Endothelial cell of umbilical vein (primary cell): Measurements from ENCODE around the gene AMN. TPM values are rescaled to one million over a fixed set of nuclear protein-coding genes. Genes with fewer than 3 reads are reported as not detected.

ENCODE experiments used
- BruUV-seq: library from RNA; stranded (reverse); fragments of 400-500 nt; replicated peaks from 2 replicates; lab custom pipeline; 2021; lab: Mats Ljungman, UMichigan
- CTCF ChIA-PET: fragments of 300-600, 350-600 bp; sonication (Branson Sonifier 250); formaldehyde crosslinking; loops from one replicate; lab custom pipeline; 2021; ENCODE audit warnings: antibody characterized with exemption, inconsistent platforms; lab: Charles Lee
- POLR2A ChIA-PET: fragments of 300-600, 350-600 bp; sonication (Branson Sonifier 250); formaldehyde crosslinking; loops from one replicate; lab custom pipeline; 2021; ENCODE audit warnings: antibody characterized with exemption, inconsistent platforms; lab: Charles Lee
- DNase-seq: peaks from one replicate; pipeline ENCODE4 v3.0.0-alpha.2; 2011; ENCODE audit warnings: low read depth, low spot score
- FAIRE-seq: peaks from 2 replicates; lab custom pipeline; 2011; peaks lifted over from hg19 to GRCh38; lab: Jason Lieb, UNC
- H2AFZ ChIP-seq: 2 replicates; pipeline ENCODE4 v1.6.0; 2012; ENCODE audit warnings: low read depth, low read length, control low read depth, inconsistent platforms
- H3K27ac ChIP-seq: 2 replicates; pipeline ENCODE4 v1.5.1; 2011; ENCODE audit warnings: low read depth, mild to moderate bottlenecking, control low read depth, low read length, moderate library complexity; ENCODE audit not compliant: insufficient read depth
- H3K27me3 ChIP-seq, 2 experiments: 2 replicates each; pipeline versions ENCODE4 v1.6.0 to v1.6.1; 2011; ENCODE audit warnings: low read length in 2 of 2, mixed read lengths in 1 of 2; ENCODE audit not compliant: control insufficient read depth in 2 of 2, insufficient read depth in 2 of 2
- H3K36me3 ChIP-seq, 2 experiments: 2 replicates in 1 of 2; 3 replicates in 1 of 2; pipeline ENCODE4 v1.5.1; 2011; ENCODE audit warnings: low read length in 2 of 2, mild to moderate bottlenecking in 1 of 2, moderate library complexity in 1 of 2; ENCODE audit not compliant: control insufficient read depth in 2 of 2, insufficient read depth in 2 of 2; ENCODE audit errors: extremely low read depth in 1 of 2
- H3K4me1 ChIP-seq: 3 replicates; pipeline ENCODE4 v1.5.1; 2011; ENCODE audit warnings: mild to moderate bottlenecking, low read length; ENCODE audit not compliant: control insufficient read depth, insufficient read depth; ENCODE audit errors: extremely low read depth
- H3K4me2 ChIP-seq: 2 replicates; pipeline ENCODE4 v1.6.1; 2011; ENCODE audit warnings: low read length, control low read depth, mixed read lengths; ENCODE audit not compliant: insufficient read depth
- H3K4me3 ChIP-seq, 3 experiments: fragments of 200-600 bp in 1 of 3; sonication (generic), shearing (Covaris generic) in 1 of 3; replicated peaks in 1 of 3; 2 replicates each; pipeline ENCODE4 v1.5.1; 2011 to 2016; ENCODE audit warnings: control low read depth in 3 of 3, low read length in 3 of 3, mild to moderate bottlenecking in 2 of 3, inconsistent platforms in 1 of 3, low read depth in 1 of 3, moderate library complexity in 1 of 3; ENCODE audit not compliant: insufficient read depth in 1 of 3
- H3K79me2 ChIP-seq: 2 replicates; pipeline ENCODE4 v1.6.0; 2012; ENCODE audit warnings: low read length, inconsistent platforms; ENCODE audit not compliant: control insufficient read depth, insufficient read depth
- H3K9ac ChIP-seq: replicated peaks from 2 replicates; pipeline ENCODE3; 2011; ENCODE audit warnings: low read length, control low read depth; ENCODE audit not compliant: insufficient read depth; ENCODE audit errors: extremely low read depth
- H3K9me1 ChIP-seq: replicated peaks from 3 replicates; pipeline ENCODE4 v1.6.0; 2011; ENCODE audit warnings: mild to moderate bottlenecking, low read length; ENCODE audit not compliant: control insufficient read depth, insufficient read depth; ENCODE audit errors: extremely low read depth
- H3K9me3 ChIP-seq: replicated peaks from 2 replicates; pipeline ENCODE4 v1.5.1; 2012; ENCODE audit warnings: low read length, inconsistent platforms; ENCODE audit not compliant: control insufficient read depth, insufficient read depth
- H4K20me1 ChIP-seq: replicated peaks from 2 replicates; pipeline ENCODE3; 2011; ENCODE audit warnings: mild to moderate bottlenecking, low read length; ENCODE audit not compliant: control insufficient read depth, insufficient read depth; ENCODE audit errors: extremely low read depth
- CTCF ChIP-seq, 2 donors: IDR thresholded peaks; 1 replicate in 1 of 2; 2 replicates in 1 of 2; pipeline ENCODE4 v1.5.1; 2011; ENCODE audit warnings: low read length in 2 of 2, mild to moderate bottlenecking in 2 of 2, moderate library complexity in 2 of 2, control low read depth in 1 of 2, inconsistent platforms in 1 of 2, low read depth in 1 of 2; ENCODE audit not compliant: insufficient read depth in 1 of 2; ENCODE audit errors: extremely low read depth in 1 of 2
- EZH2 ChIP-seq: IDR thresholded peaks from 2 replicates; pipeline ENCODE4 v1.6.1; 2012; ENCODE audit warnings: borderline replicate concordance, low read depth, mild to moderate bottlenecking, moderate library complexity, low read length, inconsistent platforms; ENCODE audit not compliant: severe bottlenecking
- GATA2 ChIP-seq: IDR thresholded peaks from 2 replicates; pipeline ENCODE4 v1.7.0; 2011; ENCODE audit warnings: low read depth, mild to moderate bottlenecking, moderate library complexity, mixed read lengths, low read length; ENCODE audit not compliant: insufficient read length, insufficient read depth
- JUN ChIP-seq: IDR thresholded peaks from 2 replicates; pipeline ENCODE4 v1.6.1; 2011; ENCODE audit warnings: borderline replicate concordance, low read depth; ENCODE audit not compliant: insufficient read length, insufficient read depth
- MAX ChIP-seq: IDR thresholded peaks from 2 replicates; pipeline ENCODE4 v1.6.1; 2011; ENCODE audit not compliant: insufficient read depth, insufficient read length
- POLR2A ChIP-seq: IDR thresholded peaks from 2 replicates; pipeline ENCODE4 v1.6.1; 2012; ENCODE audit warnings: low read depth, mild to moderate bottlenecking, control low read depth, low read length
- POLR2AphosphoS5 ChIP-seq: IDR thresholded peaks from 2 replicates; pipeline ENCODE4 v1.6.1; 2012; ENCODE audit warnings: low read depth, mild to moderate bottlenecking, control low read depth, low read length, moderate library complexity; ENCODE audit not compliant: insufficient read depth
- dilution Hi-C: fragments of 300-500 bp; cut with MboI; formaldehyde crosslinking; loops from one replicate; pipeline ENCODE4 v1.15.0; 2019; ENCODE audit warnings: low sequenced_read_pairs; ENCODE audit not compliant: extremely low pct_ligation_motif_present
- intact Hi-C: fragments of 100-400 bp; cut with micrococcal nuclease; formaldehyde crosslinking; loops from one replicate; pipeline ENCODE4 v1.10.0; 2022
- polyA plus RNA-seq, 4 experiments: library from polyadenylated mRNA; depleted of rRNA in 3 of 4; stranded (reverse) in 3 of 4; unstranded in 1 of 4; fragments of >200 nt; gene quantifications; 2 replicates each; pipeline versions ENCODE4 v1.2.1 to v1.2.3, GENCODE V29; 2011 to 2012; ENCODE audit warnings: missing spikeins in 1 of 4
- total RNA-seq: library from RNA; stranded (reverse); gene quantifications from 2 replicates; pipeline ENCODE4 v1.2.3, GENCODE V29; 2021

AMN gene
- total and polyA plus RNA-seq, 2 donors (not counting 3 experiments of a cell fraction or from before 2014, with no cell fraction given) = 0.03 TPM; not detected in 1

- intact Hi-C loops = no loop called here
Measured at GRCh38 chr14:102914474-102915291, 7.8 kb upstream of the AMN start.

More at GRCh38 chr14:102914474-102915291, 7.8 kb upstream of the AMN start:
- no peak for TF ChIP-seq MAX
- TF ChIP-seq POLR2A = no peak
- TF ChIP-seq JUN = no peak
- no peak for TF ChIP-seq EZH2
- TF ChIP-seq CTCF (IDR thresholded peaks at IDR 0.05; ENCODE audit: extremely low read depth in 1 of 2, insufficient read depth in 1 of 2, low read depth in 1 of 2, low read length in 2 of 2) = no peak
- no peak for TF ChIP-seq POLR2AphosphoS5
- no peak for TF ChIP-seq GATA2
- Histone ChIP-seq H3K4me2 (no peak overlapping the region), H3K36me3 (no peaks in the 10 kb centered on the region), H3K9me1 (no peaks in the 10 kb centered on the region), H3K27ac (no peak overlapping the region), H4K20me1 (no peaks in the 10 kb centered on the region), H3K4me1 (no peaks in the 10 kb centered on the region), H3K27me3 (no peaks in the 10 kb centered on the region), H3K79me2 (no peaks in the 10 kb centered on the region), H2AFZ (no peak overlapping the region), H3K9me3 (no peaks in the 10 kb centered on the region), H3K9ac (no peak overlapping the region), H3K4me3 (no peak overlapping the region)
- dilution Hi-C loops = no loop called here
- POLR2A ChIA-PET = no interaction called here
- DNase-seq (no peak), FAIRE-seq (no peak)
- BruUV-seq = no TSS peak
- CTCF ChIA-PET = interaction anchor here (0.9 to 2.9 kb wide), 3 partner anchors 140 to 390 kb away, joined by 3 to 21 read pairs (median 4); no protein-coding TSS in a partner anchor
